ENCODE data around the gene TASP1.

TASP1 gene, protein sequence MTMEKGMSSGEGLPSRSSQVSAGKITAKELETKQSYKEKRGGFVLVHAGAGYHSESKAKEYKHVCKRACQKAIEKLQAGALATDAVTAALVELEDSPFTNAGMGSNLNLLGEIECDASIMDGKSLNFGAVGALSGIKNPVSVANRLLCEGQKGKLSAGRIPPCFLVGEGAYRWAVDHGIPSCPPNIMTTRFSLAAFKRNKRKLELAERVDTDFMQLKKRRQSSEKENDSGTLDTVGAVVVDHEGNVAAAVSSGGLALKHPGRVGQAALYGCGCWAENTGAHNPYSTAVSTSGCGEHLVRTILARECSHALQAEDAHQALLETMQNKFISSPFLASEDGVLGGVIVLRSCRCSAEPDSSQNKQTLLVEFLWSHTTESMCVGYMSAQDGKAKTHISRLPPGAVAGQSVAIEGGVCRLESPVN

GRCh38 chr20:13638496-13639149 is at the start of gene TASP1:
Gene TASP1 (minus strand): TSS chr20:13638932. CDS start chr20:13630078, 8,854 bp downstream.
- peak; percentile 91 for DNase-seq (ENCODE audit: low read depth)
- TF ChIP-seq CTCF (IDR thresholded peaks at IDR 0.05; ENCODE audit: low read depth, low read length, missing control alignments) = no peak
- peak within 1 kb of the TSS; percentile 78 for H3K4me3 ChIP-seq (ENCODE audit: low read depth, low read length)

GRCh38 chr20:13687815-13688214 is 49.1 kb upstream of the TASP1 start:
- no peak overlapping the region for H3K4me3 ChIP-seq (ENCODE audit: low read depth, low read length)
- no peak for DNase-seq (ENCODE audit: low read depth)
- no peak for TF ChIP-seq CTCF (IDR thresholded peaks at IDR 0.05; ENCODE audit: low read depth, low read length, missing control alignments)

DNA sequence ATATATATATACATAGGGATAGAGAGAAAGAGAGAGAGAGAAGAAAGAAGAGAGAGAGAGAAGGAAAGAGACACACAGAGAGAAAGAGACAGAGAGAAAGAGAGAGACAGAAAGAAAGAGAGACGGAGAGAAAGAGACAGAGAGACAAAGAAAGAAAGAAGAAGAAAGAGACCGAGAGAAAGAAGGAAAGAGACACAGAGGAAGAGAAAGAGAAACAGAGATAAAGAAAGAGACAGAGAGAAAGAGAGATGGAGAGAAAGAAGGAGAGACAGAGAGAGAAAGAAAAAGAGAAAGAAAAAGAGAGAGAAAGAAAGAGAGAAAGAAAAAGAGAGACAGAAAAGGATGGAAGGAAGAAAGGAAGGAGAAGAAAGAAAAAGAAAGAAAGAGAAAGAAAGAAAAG is 46.9 kb upstream of the TASP1 start:
- no peak overlapping the region for H3K4me3 ChIP-seq (ENCODE audit: low read depth, low read length)
- no peak for DNase-seq (ENCODE audit: low read depth)
- no peak for TF ChIP-seq CTCF (IDR thresholded peaks at IDR 0.05; ENCODE audit: low read depth, low read length, missing control alignments)

DNA sequence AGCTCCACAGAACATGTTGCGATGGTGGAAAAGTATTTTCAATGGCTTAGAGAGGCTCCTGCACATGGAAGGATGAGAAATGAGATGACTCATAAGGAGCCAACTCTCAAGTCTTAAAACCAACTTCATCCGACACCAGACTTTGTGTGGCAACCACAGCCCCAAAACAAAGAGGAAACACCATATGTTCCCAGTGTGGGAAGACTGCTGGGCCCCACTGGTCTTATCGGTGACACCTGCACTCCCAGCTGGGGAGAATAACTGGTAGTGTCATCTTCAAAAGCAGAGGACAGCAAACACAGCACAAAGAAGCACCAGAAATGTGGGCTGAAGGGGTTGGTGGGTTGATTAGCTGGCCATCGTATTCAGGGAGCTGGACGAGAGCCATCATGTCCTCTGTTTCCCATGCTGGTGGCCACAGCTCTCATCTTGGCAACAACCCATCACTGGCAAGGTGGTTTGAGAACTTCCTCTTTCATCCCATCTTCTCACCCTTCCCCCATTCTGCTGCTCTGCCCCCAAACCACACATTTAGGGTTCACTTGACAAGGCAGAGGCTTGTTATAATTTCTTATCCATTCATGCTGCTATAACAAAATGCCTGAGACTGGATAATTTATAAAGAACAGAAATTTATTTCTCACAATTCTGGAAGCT is 46.0 kb upstream of the TASP1 start:
- H3K4me3 ChIP-seq (ENCODE audit: low read depth, low read length) = no peak overlapping the region
- TF ChIP-seq CTCF (IDR thresholded peaks at IDR 0.05; ENCODE audit: low read depth, low read length, missing control alignments) = no peak
- DNase-seq (ENCODE audit: low read depth) = peak; percentile 54

- TF ChIP-seq CTCF (IDR thresholded peaks at IDR 0.05; ENCODE audit: low read depth, low read length, missing control alignments) = no peak
- H3K4me3 ChIP-seq (ENCODE audit: low read depth, low read length) = no peak overlapping the region
- DNase-seq (ENCODE audit: low read depth) = no peak
Observed at GRCh38 chr20:13683833-13684232, 45.1 kb upstream of the TASP1 start.

DNA sequence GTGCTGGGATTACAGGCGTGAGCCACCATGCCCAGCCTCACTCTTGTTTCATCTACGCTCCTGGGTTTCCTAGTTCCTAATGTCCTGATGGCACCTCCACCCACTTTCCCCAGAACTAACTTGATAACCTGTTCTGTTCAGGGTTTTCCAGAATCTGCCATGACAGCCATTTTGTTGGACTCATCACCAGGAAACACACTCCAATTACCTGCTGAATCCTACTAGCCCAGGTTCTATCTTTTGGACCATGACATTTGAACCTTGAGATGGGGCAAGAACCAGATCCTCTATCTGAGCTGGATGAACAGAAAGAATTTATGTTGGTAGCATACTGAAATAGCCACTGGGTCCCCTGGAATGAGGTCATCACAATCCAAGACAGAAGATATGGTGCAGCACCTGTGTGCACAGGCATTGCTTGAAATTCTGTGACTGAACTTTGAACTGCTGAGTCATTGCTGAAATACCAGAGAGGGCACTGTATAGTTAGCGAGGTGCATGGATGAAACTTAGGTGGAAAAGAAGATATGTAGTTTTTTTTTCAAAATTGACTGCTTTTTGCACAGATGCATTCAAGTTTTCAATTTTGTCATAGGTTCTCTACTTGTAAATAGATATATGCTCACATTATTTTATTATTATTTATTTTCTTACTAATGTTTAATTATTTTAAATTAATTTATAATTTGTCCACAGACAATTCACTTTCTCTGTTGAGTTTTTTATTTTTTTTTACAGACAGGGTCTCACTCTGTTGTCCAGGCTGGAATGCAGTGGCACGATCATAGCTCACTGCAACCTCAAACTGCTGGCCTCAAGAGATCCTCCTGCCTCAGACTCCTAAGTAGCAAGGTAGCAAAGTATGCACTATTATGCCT is 42.8 kb upstream of the TASP1 start:
- H3K4me3 ChIP-seq (ENCODE audit: low read depth, low read length) = no peak overlapping the region
- DNase-seq (ENCODE audit: low read depth) = peak; percentile 45

More for the DNA sequence above, 42.8 kb upstream of the TASP1 start:
- no peak for TF ChIP-seq CTCF (IDR thresholded peaks at IDR 0.05; ENCODE audit: low read depth, low read length, missing control alignments)

All from GM12864 (cell line).